HUES64 (cell line): ENCODE results near the gene RAB40AL.
"Not testable (repeated sequence)": the region's sequence is repeated elsewhere in the genome, so short reads cannot be mapped to it uniquely, and the experiment has no call there.

Source experiments
- H3K27ac ChIP-seq: 2 replicates; pipeline ENCODE4 v1.7.0; 2013; ENCODE audit warnings: low read depth, low read length, inconsistent platforms
- H3K27me3 ChIP-seq: 2 replicates; pipeline ENCODE4 v1.6.1; 2013; ENCODE audit warnings: mild to moderate bottlenecking, low read length; ENCODE audit not compliant: insufficient read depth
- H3K36me3 ChIP-seq: 2 replicates; pipeline ENCODE4 v1.6.1; 2013; ENCODE audit warnings: mild to moderate bottlenecking, low read length; ENCODE audit not compliant: insufficient read depth
- H3K4me1 ChIP-seq: 2 replicates; pipeline ENCODE4 v1.6.1; 2013; ENCODE audit warnings: mild to moderate bottlenecking, low read length, moderate library complexity; ENCODE audit not compliant: insufficient read depth
- H3K4me3 ChIP-seq: 2 replicates; pipeline ENCODE4 v1.5.1; 2013; ENCODE audit warnings: mild to moderate bottlenecking, low read length, moderate library complexity
- H3K9ac ChIP-seq: 2 replicates; pipeline ENCODE4 v1.6.1; 2013; ENCODE audit warnings: mild to moderate bottlenecking, low read depth, low read length
- H3K9me3 ChIP-seq: 2 replicates; pipeline ENCODE4 v1.6.1; 2013; ENCODE audit warnings: low read depth, low read length; ENCODE audit not compliant: insufficient read depth
- WGBS: fragments of 150-250, 120-280 bp; methylation state at CpG from one replicate; pipeline ENCODE4 v1.1.7; 2013; ENCODE audit warnings: missing lambda C conversion rate; 5-methylcytosine and 5-hydroxymethylcytosine counted together

The RAB40AL gene

DNA sequence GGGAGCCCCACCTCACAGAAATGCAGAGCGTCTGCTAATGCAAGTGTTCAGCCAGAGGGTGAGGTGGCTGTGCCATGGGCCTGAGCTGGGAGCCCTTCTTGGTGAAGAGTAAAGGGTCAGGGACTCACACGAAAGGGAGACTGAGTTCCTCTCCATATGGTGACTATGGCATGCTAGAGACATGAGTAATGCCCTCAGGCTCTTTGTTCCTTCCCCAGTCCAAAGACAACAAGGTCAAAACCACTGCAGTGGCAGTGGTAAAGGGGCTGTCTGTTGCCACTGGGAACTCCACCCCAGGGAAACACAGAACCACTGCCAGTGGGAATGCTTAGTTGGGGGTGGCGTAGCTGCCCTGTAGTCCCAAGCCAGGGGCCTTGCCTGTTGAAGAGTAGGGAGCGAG, 22.4 kb downstream of the RAB40AL start:
- 86% methylated on average over 4 of the region's 4 CpGs for WGBS
- H3K36me3 ChIP-seq = no peaks in the 10 kb centered on the region
- H3K27ac ChIP-seq = no peak overlapping the region

DNA sequence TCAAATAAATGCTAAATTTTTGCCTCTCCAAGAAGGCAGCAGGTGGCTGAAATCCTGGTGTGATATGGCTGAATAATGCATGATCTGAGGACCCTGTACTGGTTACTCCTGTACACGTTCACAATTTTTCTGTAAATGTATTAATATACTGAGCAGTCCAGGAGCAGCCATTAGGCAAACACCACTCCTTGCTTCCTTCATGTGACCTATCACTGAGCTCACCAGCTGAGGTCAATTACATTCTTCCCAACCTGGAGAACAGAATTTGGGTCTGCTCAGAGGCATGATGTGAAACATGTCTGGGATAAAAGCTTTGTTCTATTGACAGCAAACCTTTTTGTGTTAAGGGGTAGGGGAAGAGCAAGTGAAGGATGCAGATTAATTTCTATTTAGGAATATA, 26.9 kb downstream of the RAB40AL start:
- Histone ChIP-seq H3K4me1 (no peaks in the 10 kb centered on the region), H3K9me3 (no peaks in the 10 kb centered on the region), H3K27ac (no peak overlapping the region), H3K4me3 (no peak overlapping the region), H3K27me3 (no peaks in the 10 kb centered on the region), H3K9ac (no peak overlapping the region), H3K36me3 (no peaks in the 10 kb centered on the region)
- WGBS = no CpG with 5 or more reads among the region's 1 CpG

More for the DNA sequence above, 22.4 kb downstream of the RAB40AL start:
- no peak overlapping the region for H3K9ac ChIP-seq
- no peak overlapping the region for H3K4me3 ChIP-seq
- H3K4me1 ChIP-seq = no peaks in the 10 kb centered on the region
- no peaks in the 10 kb centered on the region for H3K9me3 ChIP-seq
- H3K27me3 ChIP-seq = no peaks in the 10 kb centered on the region

DNA sequence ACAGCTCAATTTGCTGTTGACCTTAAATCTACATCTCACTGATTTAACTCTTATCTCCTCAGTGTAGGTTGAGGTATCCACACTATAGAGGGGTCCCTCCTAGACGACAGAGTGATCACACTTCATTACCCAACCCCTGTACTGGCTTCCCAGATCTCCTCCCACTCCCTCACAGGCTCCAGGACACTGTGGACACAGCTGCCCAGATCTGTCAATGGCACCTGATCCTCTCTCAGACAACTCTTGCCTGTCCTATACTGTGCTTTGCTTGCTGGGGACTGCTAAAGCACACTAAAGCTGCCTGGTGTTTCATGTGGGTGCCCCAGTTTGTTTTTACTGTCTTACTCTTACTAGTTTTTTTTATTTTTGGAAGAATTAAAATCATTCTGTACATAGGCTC, 27.9 kb downstream of the RAB40AL start:
- WGBS = 38% methylated on average over 1 of the region's 1 CpG
- Histone ChIP-seq H3K4me1 (no peaks in the 10 kb centered on the region), H3K36me3 (no peaks in the 10 kb centered on the region), H3K4me3 (no peak overlapping the region), H3K9me3 (no peaks in the 10 kb centered on the region), H3K27ac (no peak overlapping the region), H3K9ac (no peak overlapping the region), H3K27me3 (no peaks in the 10 kb centered on the region)

- Histone ChIP-seq H3K4me1 (no peaks in the 10 kb centered on the region), H3K27me3 (no peaks in the 10 kb centered on the region), H3K9ac (no peak overlapping the region), H3K36me3 (no peaks in the 10 kb centered on the region), H3K4me3 (no peak overlapping the region), H3K27ac (no peak overlapping the region), H3K9me3 (no peaks in the 10 kb centered on the region)
- WGBS = 95% methylated on average over 3 of the region's 3 CpGs
These were observed 29.6 kb downstream of the RAB40AL start for GRCh38 chrX:102966701-102967100.

DNA sequence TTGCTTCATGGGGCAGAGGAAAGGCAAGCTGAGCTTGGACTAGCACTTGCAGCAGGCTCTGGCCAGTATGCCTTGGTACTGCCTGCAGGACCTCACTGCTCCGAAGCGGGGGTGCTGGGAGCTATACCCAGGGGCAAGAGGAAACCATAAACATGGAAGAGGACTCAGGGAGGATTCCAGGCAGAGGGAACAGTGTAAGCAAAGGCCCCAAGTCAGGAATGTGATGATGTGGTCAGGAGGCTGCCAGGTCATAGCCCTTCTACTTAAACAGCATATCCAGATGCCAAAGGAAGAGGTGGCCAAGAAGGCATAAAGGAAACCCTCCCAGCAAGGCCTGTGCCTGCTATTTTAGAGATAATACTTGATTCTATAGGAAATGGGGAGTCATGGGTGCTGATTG, 31.1 kb downstream of the RAB40AL start:
- 98% methylated on average over 2 of the region's 2 CpGs for WGBS
- H3K4me3 ChIP-seq = no peak overlapping the region
- H3K36me3 ChIP-seq = no peaks in the 10 kb centered on the region
- no peaks in the 10 kb centered on the region for H3K9me3 ChIP-seq
- H3K4me1 ChIP-seq = no peaks in the 10 kb centered on the region
- H3K9ac ChIP-seq = no peak overlapping the region
- no peaks in the 10 kb centered on the region for H3K27me3 ChIP-seq
- H3K27ac ChIP-seq = no peak overlapping the region

DNA sequence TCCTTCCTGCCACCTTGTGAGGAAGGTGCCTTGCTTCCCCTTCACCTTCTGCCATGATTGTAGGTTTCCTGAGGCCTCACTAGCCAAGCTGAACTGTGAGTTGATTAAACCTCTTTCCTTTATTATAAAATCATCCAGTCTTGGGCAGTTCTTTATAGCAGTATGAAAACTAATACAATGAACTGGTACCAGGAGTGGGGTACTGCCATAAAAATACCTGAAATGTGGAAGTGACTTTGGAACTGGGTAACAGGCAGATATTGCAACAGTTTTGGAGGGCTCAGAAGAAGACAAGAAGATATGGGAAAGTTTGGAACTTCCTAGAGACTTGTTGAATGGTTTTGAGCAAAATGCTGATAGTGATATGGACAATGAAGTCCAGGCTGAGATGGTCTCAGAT, 34.5 kb downstream of the RAB40AL start:
- not testable (repeated sequence) for H3K36me3 ChIP-seq, H3K9me3 ChIP-seq, H3K27ac ChIP-seq, H3K9ac ChIP-seq, H3K4me3 ChIP-seq, H3K4me1 ChIP-seq, H3K27me3 ChIP-seq

GRCh38 chrX:102975016-102975415, 37.9 kb downstream of the RAB40AL start:
- no peaks in the 10 kb centered on the region for H3K9me3 ChIP-seq
- no peaks in the 10 kb centered on the region for H3K4me1 ChIP-seq
- H3K27me3 ChIP-seq = no peaks in the 10 kb centered on the region
- WGBS = 100% methylated on average over 2 of the region's 2 CpGs
- H3K36me3 ChIP-seq = no peaks in the 10 kb centered on the region
- no peak overlapping the region for H3K4me3 ChIP-seq
- no peak overlapping the region for H3K9ac ChIP-seq
- no peak overlapping the region for H3K27ac ChIP-seq

DNA sequence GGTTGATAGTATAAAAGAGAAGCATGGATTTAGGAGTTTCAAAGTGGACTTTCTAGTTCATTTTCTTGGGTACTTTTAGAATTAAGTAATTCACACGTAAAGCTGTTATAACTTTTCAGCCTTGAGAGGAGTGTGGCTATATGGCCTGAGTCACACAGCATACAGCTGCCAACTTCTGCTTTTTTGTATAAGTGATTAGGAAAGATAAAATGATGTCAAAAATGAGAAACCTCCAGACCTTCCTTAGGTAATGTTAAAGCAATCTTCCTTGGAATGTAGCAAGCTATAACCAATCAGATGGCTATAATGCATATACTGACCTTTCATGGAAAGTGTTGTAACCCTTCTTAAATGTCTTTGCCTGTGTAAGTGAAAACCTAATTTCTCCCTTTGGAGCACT, 39.2 kb downstream of the RAB40AL start:
- Histone ChIP-seq H3K4me3 (no peak overlapping the region), H3K9me3 (no peaks in the 10 kb centered on the region), H3K4me1 (no peaks in the 10 kb centered on the region), H3K36me3 (no peaks in the 10 kb centered on the region), H3K9ac (no peak overlapping the region), H3K27ac (no peak overlapping the region), H3K27me3 (no peaks in the 10 kb centered on the region)
- 89% methylated on average over 1 of the region's 1 CpG for WGBS

- H3K9me3 ChIP-seq = no peaks in the 10 kb centered on the region
- no peak overlapping the region for H3K9ac ChIP-seq
- no peak overlapping the region for H3K4me3 ChIP-seq
- H3K27me3 ChIP-seq = no peaks in the 10 kb centered on the region
- no peaks in the 10 kb centered on the region for H3K4me1 ChIP-seq
- no peaks in the 10 kb centered on the region for H3K36me3 ChIP-seq
- 75% methylated on average over 4 of the region's 4 CpGs for WGBS
- H3K27ac ChIP-seq = no peak overlapping the region
These were observed 39.9 kb downstream of the RAB40AL start for GRCh38 chrX:102976793-102977495.

GRCh38 chrX:102978594-102978993, 41.5 kb downstream of the RAB40AL start:
- Histone ChIP-seq H3K27me3 (no peaks in the 10 kb centered on the region), H3K9me3 (no peaks in the 10 kb centered on the region), H3K27ac (no peak overlapping the region), H3K4me3 (no peak overlapping the region), H3K36me3 (no peaks in the 10 kb centered on the region), H3K9ac (no peak overlapping the region), H3K4me1 (no peaks in the 10 kb centered on the region)
- WGBS = 92% methylated on average over 9 of the region's 9 CpGs

- Histone ChIP-seq H3K27ac (no peak overlapping the region), H3K9me3 (no peaks in the 10 kb centered on the region), H3K4me3 (no peak overlapping the region), H3K27me3 (no peaks in the 10 kb centered on the region), H3K36me3 (no peaks in the 10 kb centered on the region), H3K4me1 (no peaks in the 10 kb centered on the region), H3K9ac (no peak overlapping the region)
- 100% methylated on average over 1 of the region's 2 CpGs for WGBS
These were observed 42.5 kb downstream of the RAB40AL start for GRCh38 chrX:102979536-102979935.

DNA sequence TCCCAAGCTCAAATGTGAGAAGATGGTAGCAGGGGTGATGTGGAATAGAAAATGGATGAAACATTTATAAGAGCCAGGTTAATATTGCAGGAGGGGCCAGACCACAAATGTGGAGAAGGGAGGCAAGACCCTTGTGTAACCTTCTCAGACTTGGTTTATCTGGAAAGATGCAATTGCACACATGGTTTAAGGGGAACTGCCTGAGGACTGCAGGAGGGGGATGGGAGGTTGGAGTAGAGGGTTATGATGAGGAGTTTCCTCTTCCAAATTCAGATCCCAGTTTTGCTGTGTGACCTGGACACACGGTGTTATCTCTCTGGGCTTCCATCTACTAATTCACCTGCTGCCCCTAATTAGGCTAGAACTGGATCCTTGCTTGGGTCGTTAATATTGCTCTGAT, 46.1 kb downstream of the RAB40AL start:
- no peaks in the 10 kb centered on the region for H3K36me3 ChIP-seq
- no CpG with 5 or more reads among the region's 2 CpGs for WGBS
- H3K27ac ChIP-seq = no peak overlapping the region
- no peaks in the 10 kb centered on the region for H3K27me3 ChIP-seq
- H3K4me1 ChIP-seq = no peaks in the 10 kb centered on the region
- no peak overlapping the region for H3K4me3 ChIP-seq
- no peaks in the 10 kb centered on the region for H3K9me3 ChIP-seq
- no peak overlapping the region for H3K9ac ChIP-seq
